HCT116 (cell line): ENCODE measurements around the gene GFI1B. TPM values are rescaled to one million over a fixed set of nuclear protein-coding genes. Genes with fewer than 3 reads are reported as not detected.
A peak's percentile ranks its signal among the peaks of the same experiment; 100 is the strongest.

ENCODE experiments used
- ATAC-seq: fragments of 200-7000 bp; cut with Tn5 transposase; 2 replicates; pipeline ENCODE4 v1.9.1; 2020; ENCODE audit warnings: mild to moderate bottlenecking, moderate library complexity
- BruUV-seq: library from RNA; stranded (reverse); fragments of 400-500 nt; replicated peaks from 2 replicates; lab custom pipeline; 2021; lab: Mats Ljungman, UMichigan
- CTCF ChIA-PET: fragments of 300-600 bp; sonication (Branson Sonifier 250); formaldehyde crosslinking; loops from one replicate; lab custom pipeline; 2021; ENCODE audit warnings: antibody characterized with exemption; lab: Charles Lee
- POLR2A ChIA-PET: fragments of 300-600, 350-600 bp; sonication (Branson Sonifier 250); formaldehyde crosslinking; loops from one replicate; lab custom pipeline; 2021; ENCODE audit warnings: antibody characterized with exemption; lab: Charles Lee
- RAD21 ChIA-PET, 2 experiments: fragments of 300-600 bp; sonication (Branson Sonifier 250); formaldehyde crosslinking; loops; one replicate each; lab custom pipeline; 2023; ENCODE audit warnings: low total read pairs in 2 of 2; ENCODE audit not compliant: uncharacterized antibody in 2 of 2, unreplicated experiment in 2 of 2, low non-redundant PET in 1 of 2; lab: Charles Lee
- DNase-seq: peaks from one replicate; pipeline ENCODE4 v3.0.0-alpha.2; 2010; ENCODE audit warnings: low read depth, low spot score
- H2AFZ ChIP-seq: fragments of 200-600 bp; shearing (Covaris generic), sonication (generic); 2 replicates; pipeline ENCODE4 v1.6.1; 2017; ENCODE audit warnings: low read depth, mixed run types, mixed read lengths, antibody characterized with exemption, low read length; ENCODE audit not compliant: poor library complexity, severe bottlenecking
- H3K27ac ChIP-seq: 2 replicates; pipeline ENCODE4 v1.5.1; 2012; ENCODE audit warnings: low read depth, low read length
- H3K27me3 ChIP-seq: fragments of 200-600 bp; sonication (generic); 2 replicates; pipeline ENCODE4 v1.6.1; 2016; ENCODE audit warnings: mixed run types, low read length, mixed read lengths; ENCODE audit not compliant: insufficient read depth
- H3K36me3 ChIP-seq, 2 experiments: fragments of 200-500 bp in 1 of 2; fragments of 200-600 bp in 1 of 2; sonication (Bioruptor generic) in 1 of 2; sonication (generic) in 1 of 2; 2 replicates each; pipeline versions ENCODE4 v1.5.1 to v1.6.1; 2014 to 2016; ENCODE audit warnings: low read length in 2 of 2, inconsistent platforms in 1 of 2, mixed read lengths in 1 of 2, mixed run types in 1 of 2; ENCODE audit not compliant: insufficient read depth in 2 of 2, control insufficient read depth in 1 of 2
- H3K4me1 ChIP-seq, 2 experiments: fragments of 200-600 bp in 1 of 2; sonication (generic) in 1 of 2; 2 replicates each; pipeline versions ENCODE4 v1.5.1 to v1.6.1; 2012 to 2017; ENCODE audit warnings: low read length in 2 of 2, inconsistent platforms in 1 of 2, mild to moderate bottlenecking in 1 of 2, mixed read lengths in 1 of 2, mixed run types in 1 of 2, moderate library complexity in 1 of 2; ENCODE audit not compliant: insufficient read depth in 2 of 2, control insufficient read depth in 1 of 2
- H3K4me2 ChIP-seq: fragments of 200-600 bp; sonication (generic); 2 replicates; pipeline ENCODE4 v1.6.1; 2017; ENCODE audit warnings: mixed run types, low read length, mixed read lengths
- H3K4me3 ChIP-seq, 2 experiments: fragments of 200-600 bp in 1 of 2; sonication (generic) in 1 of 2; replicated peaks in 1 of 2; 2 replicates each; pipeline ENCODE4 v1.5.1; 2011 to 2016; ENCODE audit warnings: low read length in 2 of 2, control low read depth in 1 of 2, low read depth in 1 of 2, mild to moderate bottlenecking in 1 of 2, mixed read lengths in 1 of 2, mixed run types in 1 of 2
- H3K79me2 ChIP-seq: fragments of 200-600 bp; sonication (generic); 2 replicates; pipeline ENCODE4 v1.6.1; 2017; ENCODE audit warnings: mild to moderate bottlenecking, mixed run types, low read length, moderate library complexity, mixed read lengths; ENCODE audit not compliant: insufficient read depth
- H3K9ac ChIP-seq: fragments of 200-600 bp; sonication (generic); 2 replicates; pipeline ENCODE4 v1.6.1; 2016; ENCODE audit warnings: low read length, mixed read lengths
- H3K9me2 ChIP-seq: fragments of 200-600 bp; sonication (generic), shearing (Covaris generic); 2 replicates; pipeline ENCODE4 v1.6.1; 2017; ENCODE audit warnings: mixed run types, mild to moderate bottlenecking, moderate library complexity; ENCODE audit not compliant: insufficient read depth
- H3K9me3 ChIP-seq, 2 experiments: fragments of 200-500 bp in 1 of 2; fragments of 200-600 bp in 1 of 2; sonication (Bioruptor generic) in 1 of 2; sonication (generic) in 1 of 2; 2 replicates each; pipeline ENCODE4 v1.6.1; 2014 to 2017; ENCODE audit warnings: low read length in 2 of 2, mixed read lengths in 2 of 2, inconsistent platforms in 1 of 2, low read depth in 1 of 2, mild to moderate bottlenecking in 1 of 2, mixed run types in 1 of 2, moderate library complexity in 1 of 2; ENCODE audit not compliant: control insufficient read depth in 1 of 2, insufficient read depth in 1 of 2
- H4K20me1 ChIP-seq: fragments of 200-600 bp; sonication (generic), shearing (Covaris generic); 2 replicates; pipeline ENCODE4 v1.6.1; 2017; ENCODE audit warnings: mixed run types, mild to moderate bottlenecking, moderate library complexity; ENCODE audit not compliant: insufficient read depth
- CBX3 ChIP-seq: IDR thresholded peaks from 2 replicates; pipeline ENCODE4 v1.6.1; 2012; ENCODE audit warnings: low read depth
- CEBPB ChIP-seq: IDR thresholded peaks from 2 replicates; pipeline ENCODE4 v1.6.1; 2012; ENCODE audit warnings: low read depth
- EGR1 ChIP-seq: IDR thresholded peaks from 2 replicates; pipeline ENCODE4 v1.6.1; 2012; ENCODE audit warnings: low read depth
- ELF1 ChIP-seq: IDR thresholded peaks from 2 replicates; pipeline ENCODE4 v1.6.1; 2012; ENCODE audit warnings: low read depth, borderline replicate concordance
- EZH2 ChIP-seq: fragments of 200-600 bp; sonication (generic); IDR thresholded peaks from 2 replicates; pipeline ENCODE4 v1.6.1; 2017; ENCODE audit warnings: antibody characterized with exemption, mixed run types
- EZH2phosphoT487 ChIP-seq: fragments of 200-600 bp; IDR thresholded peaks from 2 replicates; pipeline ENCODE4 v1.6.1; 2018; ENCODE audit warnings: antibody characterized with exemption, borderline replicate concordance
- FOSL1 ChIP-seq: IDR thresholded peaks from 2 replicates; pipeline ENCODE4 v1.6.1; 2012; ENCODE audit warnings: low read depth
- JUND ChIP-seq: IDR thresholded peaks from 2 replicates; pipeline ENCODE4 v1.6.1; 2012
- MAX ChIP-seq: IDR thresholded peaks from 2 replicates; pipeline ENCODE4 v1.6.1; 2012
- POLR2A ChIP-seq: IDR thresholded peaks from 2 replicates; pipeline ENCODE4 v1.7.0; 2011; ENCODE audit warnings: borderline replicate concordance; ENCODE audit not compliant: insufficient read depth, insufficient read length; ENCODE audit errors: extremely low read depth
- POLR2AphosphoS5 ChIP-seq: IDR thresholded peaks from 2 replicates; pipeline ENCODE4 v1.6.1; 2011; ENCODE audit warnings: mild to moderate bottlenecking, low read depth, low read length, moderate library complexity
- SIN3A ChIP-seq: IDR thresholded peaks from 2 replicates; pipeline ENCODE4 v1.6.1; 2012; ENCODE audit warnings: low read depth
- SP1 ChIP-seq: IDR thresholded peaks from 2 replicates; pipeline ENCODE4 v1.6.1; 2012; ENCODE audit warnings: low read depth
- SRF ChIP-seq: IDR thresholded peaks from 2 replicates; pipeline ENCODE4 v1.6.1; 2012; ENCODE audit warnings: low read depth
- TCF7L2 ChIP-seq: IDR thresholded peaks from 2 replicates; pipeline ENCODE4 v1.7.0; 2011; ENCODE audit warnings: borderline replicate concordance, inconsistent platforms; ENCODE audit not compliant: insufficient read depth, insufficient read length; ENCODE audit errors: extremely low read depth
- YY1 ChIP-seq: IDR thresholded peaks from 2 replicates; pipeline ENCODE4 v1.6.1; 2011; ENCODE audit warnings: low read length, low read depth, moderate library complexity, mild to moderate bottlenecking; ENCODE audit not compliant: insufficient replicate concordance; ENCODE audit errors: extremely low read depth
- ZFX ChIP-seq: fragments of 450-650 bp; IDR thresholded peaks from 2 replicates; pipeline ENCODE4 v1.6.1; 2017
- ZNF274 ChIP-seq: fragments of 200-500 bp; sonication (Bioruptor generic); IDR thresholded peaks from 2 replicates; pipeline ENCODE4 v1.6.1; 2014; ENCODE audit warnings: mild to moderate bottlenecking, low read depth, low read length, inconsistent platforms
- intact Hi-C: fragments of 100-400 bp; cut with micrococcal nuclease; formaldehyde crosslinking; loops from 2 replicates; pipeline ENCODE4 v1.10.0; 2022
- total RNA-seq: library from RNA; stranded (reverse); gene quantifications from one replicate; pipeline ENCODE4 v1.2.1, GENCODE V29; 2021; ENCODE audit not compliant: unreplicated experiment
- TF ChIP-seq, protein P1 (sequence below): IDR thresholded peaks from 2 replicates; pipeline ENCODE4 v1.6.1; 2012
- TF ChIP-seq, protein P2 (sequence below), 3 experiments: fragments of 200-600 bp in 1 of 3; sonication (generic) in 1 of 3; IDR thresholded peaks in 2 of 3; conservative IDR thresholded peaks in 1 of 3; 2 replicates each; pipeline ENCODE4 v1.5.1; 2012 to 2017; ENCODE audit warnings: low read depth in 2 of 3, low read length in 2 of 3, antibody characterized with exemption in 1 of 3, borderline replicate concordance in 1 of 3, control low read depth in 1 of 3, mild to moderate bottlenecking in 1 of 3, mixed read lengths in 1 of 3, mixed run types in 1 of 3, moderate library complexity in 1 of 3; ENCODE audit not compliant: insufficient read depth in 1 of 3
- TF ChIP-seq, protein P3 (sequence below): IDR thresholded peaks from 2 replicates; pipeline ENCODE4 v1.6.1; 2012; ENCODE audit warnings: low read depth

Gene GFI1B
- total RNA-seq, 1 experiment from 2014 or later, result 0.20 TPM

GRCh38 chr9:133030317-133031129, 52.0 kb downstream of the GFI1B start, which contains the start of gene GTF3C5:
Gene GTF3C5, plus strand, starts transcription at chr9:133030997. Its CDS starts 15 bp downstream, at chr9:133031012.
- POLR2A ChIA-PET, result interaction anchor here (0.6 to 1.7 kb wide), 12 partner anchors 9 to 317 kb away, joined by 3 to 19 read pairs (median 3); partner anchors contain the start of genes MED22, RPL7A and TSC1
- Histone ChIP-seq H3K9me3 (no peaks in the 10 kb centered on the region), H3K4me2 (peak within 1 kb of the TSS; percentile 85), H2AFZ (no peak within 1 kb of the TSS), H3K9me2 (no peaks in the 10 kb centered on the region), H4K20me1 (no peaks in the 10 kb centered on the region), H3K9ac (peak within 1 kb of the TSS; percentile 79), H3K4me3 (peak within 1 kb of the TSS; percentile 78 to 98), H3K79me2 (peaks cover 51% of the 10 kb centered on the region), H3K27ac (peak within 1 kb of the TSS; percentile 82), H3K36me3 (peaks cover 4 to 12% of the 10 kb centered on the region in 2 experiments; a peak in 1 of 4 replicates), H3K4me1 (peaks cover 3 to 17% of the 10 kb centered on the region in 2 experiments; a peak in 3 of 4 replicates), H3K27me3 (no peaks in the 10 kb centered on the region)
- ATAC-seq (peak; percentile 96), DNase-seq (peak; percentile 99)
- CTCF ChIA-PET, result interaction anchor here (0.8 to 1.8 kb wide), 5 partner anchors 9 to 208 kb away, joined by 3 to 47 read pairs (median 6); no protein-coding TSS in a partner anchor
- BruUV-seq, result TSS peak; percentile 61
- RAD21 ChIA-PET, result no interaction called here
- intact Hi-C loops, result no loop called here
- TF ChIP-seq JUND (no peak), EZH2 (no peak), ZNF274 (no peak), TCF7L2 (peak; percentile 39), POLR2A (peak; percentile 44), CBX3 (0 out of 2 replicates have a peak, but pooled peaks have one; percentile 52), POLR2AphosphoS5 (peak; percentile 91), MAX (peak; percentile 56; the same call in 1 of the 2 replicates), YY1 (peak; percentile 91), SP1 (peak; percentile 73), SRF (no peak), FOSL1 (no peak), SIN3A (peak; percentile 77), EZH2phosphoT487 (no peak), CEBPB (no peak), ELF1 (peak; percentile 77; the same call in 1 of the 2 replicates), ZFX (peak; percentile 31; the same call in 1 of the 2 replicates), EGR1 (no peak)
- TF ChIP-seq, protein P1, sequence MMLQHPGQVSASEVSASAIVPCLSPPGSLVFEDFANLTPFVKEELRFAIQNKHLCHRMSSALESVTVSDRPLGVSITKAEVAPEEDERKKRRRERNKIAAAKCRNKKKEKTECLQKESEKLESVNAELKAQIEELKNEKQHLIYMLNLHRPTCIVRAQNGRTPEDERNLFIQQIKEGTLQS, result no peak
- TF ChIP-seq, protein P2, sequence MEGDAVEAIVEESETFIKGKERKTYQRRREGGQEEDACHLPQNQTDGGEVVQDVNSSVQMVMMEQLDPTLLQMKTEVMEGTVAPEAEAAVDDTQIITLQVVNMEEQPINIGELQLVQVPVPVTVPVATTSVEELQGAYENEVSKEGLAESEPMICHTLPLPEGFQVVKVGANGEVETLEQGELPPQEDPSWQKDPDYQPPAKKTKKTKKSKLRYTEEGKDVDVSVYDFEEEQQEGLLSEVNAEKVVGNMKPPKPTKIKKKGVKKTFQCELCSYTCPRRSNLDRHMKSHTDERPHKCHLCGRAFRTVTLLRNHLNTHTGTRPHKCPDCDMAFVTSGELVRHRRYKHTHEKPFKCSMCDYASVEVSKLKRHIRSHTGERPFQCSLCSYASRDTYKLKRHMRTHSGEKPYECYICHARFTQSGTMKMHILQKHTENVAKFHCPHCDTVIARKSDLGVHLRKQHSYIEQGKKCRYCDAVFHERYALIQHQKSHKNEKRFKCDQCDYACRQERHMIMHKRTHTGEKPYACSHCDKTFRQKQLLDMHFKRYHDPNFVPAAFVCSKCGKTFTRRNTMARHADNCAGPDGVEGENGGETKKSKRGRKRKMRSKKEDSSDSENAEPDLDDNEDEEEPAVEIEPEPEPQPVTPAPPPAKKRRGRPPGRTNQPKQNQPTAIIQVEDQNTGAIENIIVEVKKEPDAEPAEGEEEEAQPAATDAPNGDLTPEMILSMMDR (IDR thresholded peaks at IDR 0.05 in 2 of 3, conservative IDR thresholded peaks at IDR 0.05 in 1 of 3; ENCODE audit: borderline replicate concordance in 1 of 3, insufficient read depth in 1 of 3, low read depth in 2 of 3, low read length in 2 of 3), result no peak
- TF ChIP-seq, protein P3, sequence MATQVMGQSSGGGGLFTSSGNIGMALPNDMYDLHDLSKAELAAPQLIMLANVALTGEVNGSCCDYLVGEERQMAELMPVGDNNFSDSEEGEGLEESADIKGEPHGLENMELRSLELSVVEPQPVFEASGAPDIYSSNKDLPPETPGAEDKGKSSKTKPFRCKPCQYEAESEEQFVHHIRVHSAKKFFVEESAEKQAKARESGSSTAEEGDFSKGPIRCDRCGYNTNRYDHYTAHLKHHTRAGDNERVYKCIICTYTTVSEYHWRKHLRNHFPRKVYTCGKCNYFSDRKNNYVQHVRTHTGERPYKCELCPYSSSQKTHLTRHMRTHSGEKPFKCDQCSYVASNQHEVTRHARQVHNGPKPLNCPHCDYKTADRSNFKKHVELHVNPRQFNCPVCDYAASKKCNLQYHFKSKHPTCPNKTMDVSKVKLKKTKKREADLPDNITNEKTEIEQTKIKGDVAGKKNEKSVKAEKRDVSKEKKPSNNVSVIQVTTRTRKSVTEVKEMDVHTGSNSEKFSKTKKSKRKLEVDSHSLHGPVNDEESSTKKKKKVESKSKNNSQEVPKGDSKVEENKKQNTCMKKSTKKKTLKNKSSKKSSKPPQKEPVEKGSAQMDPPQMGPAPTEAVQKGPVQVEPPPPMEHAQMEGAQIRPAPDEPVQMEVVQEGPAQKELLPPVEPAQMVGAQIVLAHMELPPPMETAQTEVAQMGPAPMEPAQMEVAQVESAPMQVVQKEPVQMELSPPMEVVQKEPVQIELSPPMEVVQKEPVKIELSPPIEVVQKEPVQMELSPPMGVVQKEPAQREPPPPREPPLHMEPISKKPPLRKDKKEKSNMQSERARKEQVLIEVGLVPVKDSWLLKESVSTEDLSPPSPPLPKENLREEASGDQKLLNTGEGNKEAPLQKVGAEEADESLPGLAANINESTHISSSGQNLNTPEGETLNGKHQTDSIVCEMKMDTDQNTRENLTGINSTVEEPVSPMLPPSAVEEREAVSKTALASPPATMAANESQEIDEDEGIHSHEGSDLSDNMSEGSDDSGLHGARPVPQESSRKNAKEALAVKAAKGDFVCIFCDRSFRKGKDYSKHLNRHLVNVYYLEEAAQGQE, result no peak
